ENCODE results near the gene CDCP2. TPM values are rescaled to one million over a fixed set of nuclear protein-coding genes. Genes with fewer than 3 reads are reported as not detected.
"Not testable (repeated sequence)": the region's sequence is repeated elsewhere in the genome, so short reads cannot be mapped to it uniquely, and the experiment has no call there.

Gene CDCP2
- polyA plus RNA-seq, 3 donors: not detected

GRCh38 chr1:54168206-54168965, 15.6 kb upstream of the CDCP2 start:
- DNase-seq (ENCODE audit: low read depth in 3 of 3, low spot score in 2 of 3): no peak

DNA sequence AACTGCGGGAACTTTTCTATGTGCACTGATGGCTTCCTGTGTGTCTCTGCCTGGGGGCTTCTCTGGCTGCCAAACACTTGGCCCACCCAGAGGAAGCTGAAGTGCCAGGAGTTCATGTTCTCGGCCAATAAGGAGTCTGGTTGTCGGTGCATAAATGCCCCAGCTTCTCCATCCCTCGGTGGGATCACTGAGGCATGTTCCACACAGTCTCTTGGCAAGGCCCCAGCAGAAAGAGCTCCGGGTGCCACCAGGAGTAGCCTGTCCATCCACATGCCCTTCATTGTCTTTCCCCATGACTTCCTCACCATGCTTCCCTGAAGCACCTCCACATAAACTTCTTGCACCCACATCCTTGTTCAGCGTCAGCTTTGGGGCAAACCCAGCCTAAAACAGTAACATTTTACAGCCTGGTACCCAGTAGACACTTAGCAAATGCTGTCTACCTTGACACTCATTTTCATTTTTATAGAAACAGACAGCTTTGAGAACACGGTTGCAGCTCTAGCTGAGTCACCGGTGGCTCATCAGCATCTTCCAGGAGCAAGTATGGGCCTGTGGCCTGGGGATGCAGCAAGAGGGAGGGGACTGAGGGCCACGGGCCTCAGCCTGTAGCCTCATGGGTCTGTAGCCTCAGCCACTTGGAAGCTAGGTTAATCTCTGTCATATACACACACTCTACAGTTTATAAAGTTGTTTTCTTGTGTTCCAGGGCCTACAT, 14.8 kb upstream of the CDCP2 start:
- DNase-seq (ENCODE audit: low read depth in 3 of 3, low spot score in 2 of 3): no peak

DNA sequence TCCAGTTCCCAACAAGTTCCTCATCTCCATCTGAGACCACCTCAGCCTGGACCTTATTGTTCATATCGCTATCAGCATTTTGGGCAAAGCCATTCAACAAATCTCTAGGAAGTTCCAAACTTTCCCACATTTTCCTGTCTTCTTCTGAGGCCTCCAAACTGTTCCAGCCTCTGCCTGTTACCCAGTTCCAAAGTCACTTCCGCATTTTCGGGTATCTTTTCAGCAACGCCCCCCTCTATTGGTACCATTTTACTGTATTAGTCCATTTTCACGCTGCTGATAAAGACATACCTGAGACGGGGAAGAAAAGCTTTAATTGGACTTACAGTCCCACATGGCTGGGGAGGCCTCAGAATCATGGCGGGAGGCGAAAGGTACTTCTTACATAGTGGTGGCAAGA, 13.6 kb upstream of the CDCP2 start:
- not testable (repeated sequence) for DNase-seq (ENCODE audit: low read depth in 3 of 3, low spot score in 2 of 3)

DNA sequence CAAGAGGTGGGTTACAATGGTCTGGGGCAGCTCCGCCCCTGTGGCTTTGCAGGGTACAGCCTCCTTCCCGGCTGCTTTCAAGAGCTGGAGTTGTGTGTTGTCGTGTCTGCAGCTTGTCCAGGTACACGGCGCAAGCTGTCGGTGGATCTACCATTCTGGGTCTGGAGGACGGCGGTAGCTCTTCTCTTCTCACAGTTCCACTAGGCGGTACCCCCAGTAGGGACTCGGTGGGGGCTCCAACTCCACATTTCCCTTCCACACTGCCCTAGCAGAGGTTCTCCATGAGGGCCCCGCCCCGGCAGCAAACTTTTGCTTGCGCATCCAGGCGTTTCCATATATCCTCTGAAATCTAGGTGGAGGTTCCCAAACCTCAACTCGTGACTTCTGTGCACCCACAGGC, 12.3 kb upstream of the CDCP2 start:
- DNase-seq (ENCODE audit: low read depth in 3 of 3, low spot score in 2 of 3): no peak

GRCh38 chr1:54163573-54163972, 10.8 kb upstream of the CDCP2 start:
- no peak for DNase-seq (ENCODE audit: low read depth in 3 of 3, low spot score in 2 of 3)

DNA sequence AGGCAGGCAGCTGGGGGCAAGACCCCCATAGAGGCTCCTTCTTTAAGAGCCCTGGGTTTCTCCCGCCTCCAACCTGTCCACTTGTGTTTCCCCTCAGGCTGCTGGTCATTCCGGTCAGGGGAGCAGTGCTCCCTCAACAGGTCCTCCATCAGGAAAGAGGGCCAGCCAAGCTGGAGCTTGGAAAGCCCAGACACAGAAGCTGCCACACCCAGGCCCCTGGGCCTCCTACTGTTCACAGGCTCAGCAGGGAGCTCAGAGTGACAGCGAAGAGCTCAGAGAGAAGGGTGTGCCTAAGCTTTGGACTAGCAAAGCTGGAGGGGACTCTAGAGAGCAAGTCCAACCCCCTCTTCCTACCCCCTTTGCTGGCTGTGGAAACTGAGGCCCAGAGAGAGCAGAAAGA, 10.3 kb upstream of the CDCP2 start:
- DNase-seq (ENCODE audit: low read depth in 3 of 3, low spot score in 2 of 3): no peak

GRCh38 chr1:54161495-54162168, 8.8 kb upstream of the CDCP2 start:
- DNase-seq (ENCODE audit: low read depth in 3 of 3, low spot score in 2 of 3): no peak

- no peak for DNase-seq (ENCODE audit: low read depth in 3 of 3, low spot score in 2 of 3)
These were observed 7.6 kb upstream of the CDCP2 start for GRCh38 chr1:54160351-54160750.

DNA sequence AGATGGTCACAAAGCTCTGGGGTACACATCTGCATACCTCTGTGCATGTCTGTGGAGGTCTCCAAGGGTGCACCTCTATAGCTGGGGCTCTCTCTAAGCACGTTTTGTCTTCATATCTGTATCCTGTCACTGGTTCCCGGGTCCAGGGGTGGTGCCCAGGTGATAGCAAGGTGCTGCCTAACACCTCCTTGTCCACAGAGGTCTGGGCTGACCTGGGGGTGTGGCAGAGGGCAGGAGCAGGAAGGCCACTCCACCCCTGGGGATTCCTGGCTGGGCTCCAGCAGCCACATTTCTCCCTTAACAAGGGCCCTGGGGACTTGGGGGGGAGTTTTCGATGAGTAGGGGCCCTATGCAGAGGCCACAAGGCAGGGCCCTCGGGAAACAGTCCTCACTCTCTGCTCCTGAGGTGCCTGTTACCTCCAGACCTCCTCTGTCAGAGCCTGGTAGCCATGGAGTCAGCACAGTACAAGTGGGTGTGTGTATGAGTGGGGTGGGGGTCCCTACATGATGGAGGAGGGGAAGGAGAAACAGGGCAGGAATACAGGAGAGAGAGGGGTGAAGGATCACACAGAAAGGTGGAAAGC, 7.0 kb upstream of the CDCP2 start:
- DNase-seq (ENCODE audit: low read depth in 3 of 3, low spot score in 2 of 3): no peak

- DNase-seq (ENCODE audit: low read depth in 3 of 3, low spot score in 2 of 3): no peak
These were observed 5.3 kb upstream of the CDCP2 start for GRCh38 chr1:54158071-54158470.

DNA sequence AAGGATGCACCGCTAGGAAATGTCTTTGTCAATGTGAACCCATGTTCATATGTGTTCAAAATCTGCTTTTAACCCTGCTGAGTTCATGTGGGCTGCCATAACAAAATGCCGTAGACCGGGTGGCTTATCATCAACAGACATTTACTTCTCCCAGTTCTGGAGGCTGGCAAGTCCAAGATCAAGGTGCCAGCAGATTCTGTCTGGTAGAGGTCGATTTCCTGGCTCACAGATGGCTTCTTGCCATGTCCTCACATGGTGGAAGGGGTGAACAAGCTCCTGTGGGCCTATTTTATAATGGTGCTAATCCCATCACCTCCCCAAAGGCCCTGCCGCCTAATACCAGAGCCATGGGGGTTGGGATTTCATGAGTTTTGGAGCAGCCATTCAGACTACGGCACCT, 4.6 kb upstream of the CDCP2 start:
- no peak for DNase-seq (ENCODE audit: low read depth in 3 of 3, low spot score in 2 of 3)

- DNase-seq (ENCODE audit: low read depth in 3 of 3, low spot score in 2 of 3): no peak
These were observed 4.2 kb upstream of the CDCP2 start for GRCh38 chr1:54156986-54157385.

DNA sequence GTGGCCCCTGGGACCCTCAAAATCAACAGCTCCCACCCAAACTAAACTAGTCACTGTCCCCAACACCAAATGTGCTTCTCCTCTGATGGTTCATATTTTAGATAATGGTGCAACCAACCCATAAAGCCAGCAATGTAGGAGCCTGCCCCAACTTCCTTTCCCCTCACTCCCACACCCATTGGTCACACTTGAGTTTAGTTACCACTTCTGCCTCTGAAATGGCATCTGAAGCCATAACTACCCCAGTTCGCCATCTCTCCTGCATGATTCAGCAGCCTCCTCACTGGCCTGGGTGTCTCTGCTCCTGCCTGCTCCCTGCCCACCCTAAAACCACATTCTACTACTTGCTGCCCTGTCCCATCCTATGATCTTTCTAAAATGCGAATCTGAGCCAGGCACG, 3.4 kb upstream of the CDCP2 start:
- DNase-seq (ENCODE audit: low read depth in 3 of 3, low spot score in 2 of 3): no peak

DNA sequence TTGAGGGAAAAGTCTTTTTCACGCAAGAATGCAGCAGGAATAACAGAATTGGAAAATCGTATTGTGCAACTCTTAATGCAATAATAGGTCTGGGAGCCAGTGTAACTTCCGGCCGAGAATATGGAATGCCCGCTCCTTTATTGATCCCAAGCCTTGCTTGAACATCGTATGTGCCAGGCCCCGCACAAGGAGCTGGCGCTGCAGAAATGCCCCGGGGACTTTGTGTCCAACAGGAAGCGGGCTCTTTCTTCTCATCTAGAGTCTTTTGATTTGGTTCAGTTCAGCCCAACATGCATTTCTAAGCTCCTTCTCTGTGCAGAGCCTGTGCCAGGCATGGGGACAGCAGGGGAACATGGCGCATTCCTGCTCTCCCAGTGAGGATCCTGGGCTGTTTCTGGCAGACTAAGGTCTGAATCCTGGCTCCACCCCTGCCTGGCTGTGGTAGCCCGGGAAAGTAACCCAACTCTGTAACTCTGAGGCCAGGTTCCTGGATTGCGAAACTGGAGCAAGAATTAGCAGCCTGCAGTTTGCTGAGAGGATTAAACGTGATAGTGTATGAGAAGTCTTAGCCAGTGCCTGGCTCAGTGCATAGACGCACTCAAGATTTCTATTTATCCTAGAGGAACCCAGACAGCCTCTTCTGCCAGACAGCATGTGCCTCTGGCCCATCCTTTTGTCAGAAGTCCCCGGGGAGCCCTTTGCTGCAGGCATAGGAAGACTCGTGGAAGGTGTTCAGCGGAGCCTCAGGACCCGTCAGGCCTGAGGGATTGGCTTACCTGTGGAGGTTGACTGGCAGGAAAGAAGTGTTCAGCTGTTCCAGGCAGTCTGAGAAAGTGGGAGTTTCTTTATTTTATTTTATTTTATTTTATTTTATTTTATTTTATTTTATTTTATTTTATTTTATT, 987 bp upstream of the CDCP2 start:
- DNase-seq (ENCODE audit: low read depth in 3 of 3, low spot score in 2 of 3): no peak

DNA sequence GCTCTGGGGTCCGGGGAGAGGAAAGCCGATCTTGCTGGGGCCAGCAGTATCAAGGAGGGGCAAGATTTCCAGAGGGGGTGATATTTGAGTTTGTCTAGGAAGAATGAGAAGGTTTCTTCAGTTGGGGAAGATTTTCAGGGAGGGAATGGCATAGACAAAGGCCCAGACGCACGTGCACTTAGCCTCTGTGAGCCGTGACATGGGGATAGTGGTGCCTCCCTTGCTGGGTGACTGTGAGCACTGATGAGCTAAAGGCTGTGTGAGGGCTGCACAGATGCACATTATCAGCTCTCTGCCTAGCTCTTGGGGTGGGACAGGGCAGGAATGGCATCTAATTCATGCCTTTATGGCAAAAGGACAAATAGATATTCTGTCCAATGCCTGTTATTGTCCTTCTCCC, 1.8 kb downstream of the CDCP2 start:
- no peak for DNase-seq (ENCODE audit: low read depth in 3 of 3, low spot score in 2 of 3)

DNA sequence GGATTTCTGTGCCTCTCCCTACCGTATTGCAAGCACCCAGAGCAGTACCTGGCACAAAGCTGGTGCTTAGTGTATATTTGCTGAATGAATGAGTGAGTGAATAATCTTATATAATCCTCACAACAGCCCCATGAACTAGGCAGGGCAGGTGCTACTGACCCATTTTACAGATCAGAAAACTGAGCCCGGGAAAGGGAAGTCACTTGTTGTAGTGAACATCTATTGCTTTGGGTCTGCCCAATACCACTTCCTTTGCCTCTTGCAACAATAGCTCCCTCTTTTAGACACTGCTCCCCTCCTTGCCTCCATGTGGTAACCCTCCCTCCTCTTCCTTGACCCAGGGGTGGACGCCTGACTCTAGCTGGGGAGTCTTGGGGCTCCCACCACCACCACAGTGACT, 3.1 kb downstream of the CDCP2 start:
- DNase-seq (ENCODE audit: low read depth in 3 of 3, low spot score in 2 of 3): no peak

DNA sequence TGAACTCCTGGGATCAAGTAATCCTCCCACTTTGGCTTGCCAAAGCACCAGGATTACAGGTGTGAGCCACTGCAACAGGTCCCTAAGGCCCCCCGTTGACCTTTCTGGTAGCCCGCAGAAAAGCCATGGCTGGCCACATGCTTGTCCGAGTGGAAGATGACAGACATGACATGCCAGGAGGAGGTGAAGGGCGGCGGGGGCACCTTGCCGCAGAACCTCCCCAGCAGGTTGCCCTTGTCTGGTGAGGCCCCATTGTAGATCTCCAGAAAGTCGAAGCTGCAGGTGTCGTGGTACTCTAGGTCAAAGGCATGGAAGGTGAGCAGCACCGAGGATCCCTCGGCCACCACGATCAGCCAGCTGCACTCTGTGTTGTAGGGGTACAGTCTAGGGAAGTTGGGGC, 8.4 kb downstream of the CDCP2 start:
- no peak for DNase-seq (ENCODE audit: low read depth in 3 of 3, low spot score in 2 of 3)

- no peak for DNase-seq (ENCODE audit: low read depth in 3 of 3, low spot score in 2 of 3)
These were observed 10.5 kb downstream of the CDCP2 start for GRCh38 chr1:54142146-54142900.

DNA sequence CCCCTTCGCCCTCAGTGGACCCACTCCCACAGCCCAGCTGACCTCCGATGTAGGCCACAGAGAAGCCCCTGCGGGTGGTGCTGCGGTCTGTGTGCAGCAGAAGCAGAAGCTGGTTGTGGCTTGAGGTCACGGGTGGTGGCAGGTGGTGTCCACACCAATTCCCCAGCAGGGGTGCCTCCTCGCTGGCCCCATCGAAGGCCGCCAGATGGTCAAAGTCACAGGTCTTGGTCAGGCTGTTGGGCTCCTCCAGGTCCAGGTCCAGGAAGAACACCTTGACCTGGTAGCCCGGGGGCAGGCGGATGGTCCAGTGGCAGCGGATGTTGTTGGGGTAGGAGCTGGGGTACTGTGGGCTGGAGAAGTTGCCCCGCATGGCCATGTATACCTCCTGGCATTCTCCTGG, 13.1 kb downstream of the CDCP2 start:
- no peak for DNase-seq (ENCODE audit: low read depth in 3 of 3, low spot score in 2 of 3)

DNA sequence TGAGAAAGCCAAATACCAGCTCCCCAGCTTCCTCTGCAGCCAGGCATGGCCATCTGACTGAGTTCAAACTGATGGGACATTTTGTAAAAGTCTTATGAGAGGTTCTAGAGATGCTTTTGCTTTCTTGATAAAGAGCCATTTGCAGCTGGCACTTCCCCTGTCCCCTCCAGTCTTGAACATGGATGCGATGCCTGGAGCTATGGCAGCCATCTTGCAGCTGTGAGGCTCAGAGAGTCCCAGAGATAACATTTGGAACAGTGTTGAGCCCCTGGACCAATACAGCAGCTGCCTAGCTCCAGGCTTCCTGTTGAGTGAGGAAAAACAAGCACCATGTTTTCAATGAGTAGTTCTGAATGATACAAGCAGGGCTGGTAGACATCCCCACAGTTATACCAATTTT, 13.8 kb downstream of the CDCP2 start:
- DNase-seq (ENCODE audit: low read depth in 3 of 3, low spot score in 2 of 3): no peak

Data from right renal cortex interstitium (tissue), 3 donors.